HEK293 (cell line): ENCODE data around the gene NOC2L.

Source experiments
- CTCF ChIA-PET: fragments of 350-600 bp; formaldehyde crosslinking; extraction: SDS; loops from one replicate; lab custom pipeline; 2021; ENCODE audit warnings: antibody characterized with exemption; lab: Yijun Ruan, JAX
- POLR2A ChIA-PET: fragments of 300-600 bp; formaldehyde crosslinking; extraction: SDS; loops from one replicate; lab custom pipeline; 2020; ENCODE audit warnings: antibody characterized with exemption, inconsistent platforms; lab: Yijun Ruan, JAX
- H3K27ac ChIP-seq: fragments of 200-500 bp; sonication (Bioruptor generic); 2 replicates; pipeline ENCODE4 v1.5.1; 2014; ENCODE audit warnings: low read depth, low read length, control low read depth, inconsistent platforms; ENCODE audit errors: extremely low read depth
- H3K36me3 ChIP-seq, 2 experiments: fragments of 200-500 bp in 1 of 2; sonication (Bioruptor generic) in 1 of 2; 1 replicate in 1 of 2; 2 replicates in 1 of 2; pipeline ENCODE4 v1.5.1; 2014 to 2017; ENCODE audit warnings: inconsistent platforms in 2 of 2, low read length in 2 of 2; ENCODE audit not compliant: control insufficient read depth in 2 of 2, insufficient read depth in 1 of 2
- H3K4me1 ChIP-seq: fragments of 200-500 bp; sonication (Bioruptor generic); 2 replicates; pipeline ENCODE4 v1.5.1; 2014; ENCODE audit warnings: mild to moderate bottlenecking, low read length, inconsistent platforms; ENCODE audit not compliant: control insufficient read depth, insufficient read depth
- H3K4me3 ChIP-seq: 2 replicates; pipeline ENCODE4 v1.5.1; 2011; ENCODE audit warnings: low read depth, mild to moderate bottlenecking, control low read depth, low read length, moderate library complexity
- H3K9me3 ChIP-seq: fragments of 200-500 bp; sonication (Bioruptor generic); 2 replicates; pipeline ENCODE4 v1.5.1; 2014; ENCODE audit warnings: low read depth, low read length, inconsistent platforms; ENCODE audit not compliant: control insufficient read depth, insufficient read depth
- BCL11A ChIP-seq: fragments of 450-650 bp; formaldehyde crosslinking; IDR thresholded peaks from 2 replicates; pipeline ENCODE4 v1.5.1; 2016; ENCODE audit warnings: low read depth, missing biosample characterization, missing genetic modification characterization
- GLIS2 ChIP-seq: fragments of 450-650 bp; formaldehyde crosslinking; IDR thresholded peaks from 2 replicates; pipeline ENCODE4 v1.5.1; 2016; ENCODE audit warnings: missing biosample characterization, missing genetic modification characterization
- KLF1 ChIP-seq: fragments of 450-650 bp; formaldehyde crosslinking; IDR thresholded peaks from 2 replicates; pipeline ENCODE4 v1.5.1; 2016; ENCODE audit warnings: missing biosample characterization, missing genetic modification characterization
- ZBTB7A ChIP-seq: fragments of 450-650 bp; formaldehyde crosslinking; IDR thresholded peaks from 2 replicates; pipeline ENCODE4 v1.5.1; 2016; ENCODE audit warnings: low read depth, missing biosample characterization, missing genetic modification characterization
- ZFHX2 ChIP-seq: fragments of 450-650 bp; formaldehyde crosslinking; conservative IDR thresholded peaks from 2 replicates; pipeline ENCODE4 v1.5.1; 2016; ENCODE audit warnings: missing biosample characterization, missing genetic modification characterization
- ZFP41 ChIP-seq: fragments of 450-650 bp; formaldehyde crosslinking; IDR thresholded peaks from 2 replicates; pipeline ENCODE4 v1.5.1; 2016; ENCODE audit warnings: missing biosample characterization, missing genetic modification characterization, borderline replicate concordance
- ZNF184 ChIP-seq: fragments of 450-650 bp; IDR thresholded peaks from 2 replicates; pipeline ENCODE4 v1.5.1; 2018; ENCODE audit warnings: missing biosample characterization, mild to moderate bottlenecking, missing genetic modification characterization
- ZNF19 ChIP-seq: fragments of 450-650 bp; formaldehyde crosslinking; IDR thresholded peaks from 2 replicates; pipeline ENCODE4; 2016; ENCODE audit warnings: missing biosample characterization, missing genetic modification characterization, low read depth
- ZNF423 ChIP-seq: fragments of 450-650 bp; formaldehyde crosslinking; IDR thresholded peaks from 2 replicates; pipeline ENCODE4 v1.5.1; 2016; ENCODE audit warnings: missing biosample characterization, missing genetic modification characterization
- ZNF426 ChIP-seq: fragments of 450-650 bp; formaldehyde crosslinking; IDR thresholded peaks from 2 replicates; pipeline ENCODE4 v1.5.1; 2017; ENCODE audit warnings: missing biosample characterization, missing genetic modification characterization, mild to moderate bottlenecking, inconsistent platforms, moderate library complexity
- ZNF514 ChIP-seq: fragments of 450-650 bp; formaldehyde crosslinking; IDR thresholded peaks from 2 replicates; pipeline ENCODE4 v1.5.1; 2016; ENCODE audit warnings: missing biosample characterization, missing genetic modification characterization
- ZNF521 ChIP-seq: fragments of 450-650 bp; formaldehyde crosslinking; IDR thresholded peaks from 2 replicates; pipeline ENCODE4 v1.5.1; 2017; ENCODE audit warnings: missing biosample characterization, mild to moderate bottlenecking, missing genetic modification characterization
- ZNF530 ChIP-seq: fragments of 450-650 bp; formaldehyde crosslinking; IDR thresholded peaks from 2 replicates; pipeline ENCODE4 v1.5.1; 2016; ENCODE audit warnings: low read depth, missing biosample characterization, missing genetic modification characterization
- ZNF549 ChIP-seq: fragments of 450-650 bp; IDR thresholded peaks from 2 replicates; pipeline ENCODE4 v1.5.1; 2018; ENCODE audit warnings: missing biosample characterization, missing genetic modification characterization, mild to moderate bottlenecking, inconsistent platforms, moderate library complexity
- ZNF558 ChIP-seq: fragments of 450-650 bp; formaldehyde crosslinking; IDR thresholded peaks from 2 replicates; pipeline ENCODE4 v1.5.1; 2016; ENCODE audit warnings: missing biosample characterization, missing genetic modification characterization
- ZNF585B ChIP-seq: fragments of 450-650 bp; formaldehyde crosslinking; IDR thresholded peaks from 2 replicates; pipeline ENCODE4 v1.5.1; 2016; ENCODE audit warnings: missing biosample characterization, missing genetic modification characterization
- ZNF76 ChIP-seq: fragments of 450-650 bp; formaldehyde crosslinking; IDR thresholded peaks from 2 replicates; pipeline ENCODE4; 2016; ENCODE audit warnings: low read depth, missing biosample characterization, missing genetic modification characterization, borderline replicate concordance
- ZNF785 ChIP-seq: fragments of 450-650 bp; formaldehyde crosslinking; IDR thresholded peaks from 2 replicates; pipeline ENCODE4 v1.5.1; 2016; ENCODE audit warnings: missing biosample characterization, missing genetic modification characterization
- ZNF830 ChIP-seq: fragments of 450-650 bp; IDR thresholded peaks from 2 replicates; pipeline ENCODE4 v1.5.0; 2018; ENCODE audit warnings: missing biosample characterization, missing genetic modification characterization, low read depth, mild to moderate bottlenecking, moderate library complexity
- ZNF837 ChIP-seq: fragments of 450-650 bp; formaldehyde crosslinking; IDR thresholded peaks from 2 replicates; pipeline ENCODE4 v1.5.1; 2016; ENCODE audit warnings: missing biosample characterization, missing genetic modification characterization
- TF ChIP-seq, protein P1 (sequence below): fragments of 450-650 bp; formaldehyde crosslinking; IDR thresholded peaks from 2 replicates; pipeline ENCODE4 v1.5.1; 2016; ENCODE audit warnings: missing biosample characterization, missing genetic modification characterization
- TF ChIP-seq, protein P2 (sequence below): fragments of 450-650 bp; formaldehyde crosslinking; optimal IDR thresholded peaks from 2 replicates; pipeline ENCODE3; 2016; ENCODE audit warnings: missing biosample characterization, mild to moderate bottlenecking, missing genetic modification characterization
- TF ChIP-seq, protein P3 (sequence below): fragments of 450-650 bp; formaldehyde crosslinking; IDR thresholded peaks from 2 replicates; pipeline ENCODE4 v1.5.1; 2016; ENCODE audit warnings: missing biosample characterization, missing genetic modification characterization, low read depth

The NOC2L gene

DNA sequence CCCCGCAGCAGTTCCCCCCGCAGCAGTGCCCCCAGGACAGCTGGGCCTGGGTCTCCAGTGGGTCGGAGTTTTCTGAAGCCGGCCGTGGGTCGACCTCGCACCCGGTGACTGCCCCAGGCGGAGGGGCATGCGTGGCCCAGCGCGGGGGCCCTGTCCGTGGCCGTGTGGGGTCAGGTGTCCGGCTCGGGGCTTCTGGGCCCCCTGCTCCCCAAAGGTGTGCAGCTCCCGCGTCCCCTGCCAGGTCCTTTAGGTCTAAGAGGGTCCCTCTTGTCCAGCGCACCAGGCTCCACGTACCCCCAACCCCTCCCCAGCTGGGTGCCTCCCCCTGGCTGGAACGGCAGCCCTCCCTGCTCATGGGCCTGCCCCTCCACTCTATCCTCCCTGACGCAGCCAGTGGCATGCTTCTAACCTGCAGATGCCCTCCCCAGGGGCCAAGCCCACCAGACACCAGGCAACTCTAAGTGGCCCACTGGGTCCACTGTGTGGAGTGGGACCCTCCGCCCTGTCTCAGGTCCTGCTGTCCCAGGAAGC, 46.8 kb upstream of the NOC2L start:
- POLR2A ChIA-PET: no interaction called here
- CTCF ChIA-PET: interaction anchor here (1.0 to 1.2 kb wide), 2 partner anchors 9 to 58 kb away, joined by 4 to 5 read pairs; no protein-coding TSS in a partner anchor
- H3K4me1 ChIP-seq: no peaks in the 10 kb centered on the region
- TF ChIP-seq ZBTB7A (peak; percentile 36; the same call in 1 of the 2 replicates), ZNF830 (no peak), ZNF530 (tag by site-specific recombination) (no peak), ZFP41 (no peak), GLIS2 (tag by site-specific recombination) (peak; percentile 47)
- TF ChIP-seq, protein P1, sequence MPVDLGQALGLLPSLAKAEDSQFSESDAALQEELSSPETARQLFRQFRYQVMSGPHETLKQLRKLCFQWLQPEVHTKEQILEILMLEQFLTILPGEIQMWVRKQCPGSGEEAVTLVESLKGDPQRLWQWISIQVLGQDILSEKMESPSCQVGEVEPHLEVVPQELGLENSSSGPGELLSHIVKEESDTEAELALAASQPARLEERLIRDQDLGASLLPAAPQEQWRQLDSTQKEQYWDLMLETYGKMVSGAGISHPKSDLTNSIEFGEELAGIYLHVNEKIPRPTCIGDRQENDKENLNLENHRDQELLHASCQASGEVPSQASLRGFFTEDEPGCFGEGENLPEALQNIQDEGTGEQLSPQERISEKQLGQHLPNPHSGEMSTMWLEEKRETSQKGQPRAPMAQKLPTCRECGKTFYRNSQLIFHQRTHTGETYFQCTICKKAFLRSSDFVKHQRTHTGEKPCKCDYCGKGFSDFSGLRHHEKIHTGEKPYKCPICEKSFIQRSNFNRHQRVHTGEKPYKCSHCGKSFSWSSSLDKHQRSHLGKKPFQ (tag by site-specific recombination): no peak
- no peak overlapping the region for H3K4me3 ChIP-seq
- peaks cover 3 to 19% of the 10 kb centered on the region in 2 experiments; a peak in 2 of 3 replicates for H3K36me3 ChIP-seq
- H3K27ac ChIP-seq: no peak overlapping the region
- H3K9me3 ChIP-seq: no peaks in the 10 kb centered on the region

DNA sequence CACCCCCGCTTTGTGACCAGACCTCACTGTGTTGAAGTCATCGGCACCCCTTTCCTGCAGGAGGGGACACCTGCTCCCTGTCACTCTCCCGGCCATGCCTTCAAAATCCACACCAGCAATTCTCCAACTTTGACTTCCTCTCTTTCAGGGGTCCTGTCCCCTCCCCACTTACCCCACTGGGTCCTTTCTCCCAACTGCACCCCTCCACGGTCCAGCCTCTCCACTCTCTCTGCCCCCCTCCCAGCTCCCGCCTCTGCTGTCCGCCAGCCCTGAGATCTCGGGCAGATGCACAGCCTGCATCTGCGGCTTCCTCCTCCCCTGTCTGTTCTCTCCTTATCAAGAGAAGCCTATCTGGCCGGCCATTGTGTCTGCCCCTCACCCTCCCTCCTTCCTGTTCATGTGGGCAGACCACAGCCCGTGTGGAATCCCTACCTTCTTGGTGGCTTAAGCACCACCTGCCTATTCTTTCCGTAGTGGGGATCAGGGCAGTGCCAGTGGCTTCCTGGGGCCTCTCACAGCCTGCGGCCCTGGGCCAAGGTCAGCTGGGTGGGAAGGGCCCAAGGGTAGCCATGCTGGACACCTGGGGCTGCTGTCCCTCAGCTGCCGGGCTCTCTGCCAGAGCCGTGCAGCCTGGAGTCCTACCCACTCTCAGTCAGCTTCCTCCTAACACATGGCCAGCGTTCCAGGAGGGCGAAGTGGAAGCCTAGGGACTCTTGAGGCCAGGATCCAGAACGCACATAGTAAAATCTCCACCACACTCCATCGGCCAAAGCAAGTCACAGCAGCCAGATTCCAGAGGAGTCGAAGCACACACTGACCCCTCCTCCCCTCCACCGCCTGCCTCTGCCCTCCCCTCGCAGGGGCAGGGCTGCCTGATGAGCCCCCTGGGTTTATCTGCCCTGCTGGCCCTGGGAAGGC, 46.0 kb upstream of the NOC2L start:
- Histone ChIP-seq H3K9me3 (no peaks in the 10 kb centered on the region), H3K36me3 (peaks cover 3 to 19% of the 10 kb centered on the region in 2 experiments; a peak in 2 of 3 replicates), H3K4me1 (no peaks in the 10 kb centered on the region), H3K4me3 (no peak overlapping the region), H3K27ac (no peak overlapping the region)
- POLR2A ChIA-PET: no interaction called here
- CTCF ChIA-PET: interaction anchor here (0.6 to 1.2 kb wide), 2 partner anchors 59 to 266 kb away, joined by 3 to 4 read pairs; no protein-coding TSS in a partner anchor
- TF ChIP-seq BCL11A (tag by site-specific recombination) (0 out of 2 replicates have a peak, but pooled peaks have one; percentile 6), ZNF184 (tag by site-specific recombination) (no peak), ZFHX2 (tag by site-specific recombination) (peak; percentile 53), ZNF558 (tag by site-specific recombination) (no peak), ZNF530 (tag by site-specific recombination) (no peak), ZNF514 (tag by site-specific recombination) (no peak), ZNF837 (tag by site-specific recombination) (no peak), ZNF76 (tag by site-specific recombination) (no peak), ZNF521 (tag by site-specific recombination) (no peak), ZNF423 (tag by site-specific recombination) (0 out of 2 replicates have a peak, but pooled peaks have one; percentile 13), ZNF19 (tag by site-specific recombination) (no peak), KLF1 (tag by site-specific recombination) (peak; percentile 5; the same call in 1 of the 2 replicates), ZNF785 (tag by site-specific recombination) (no peak), ZNF549 (tag by site-specific recombination) (no peak), ZNF426 (tag by site-specific recombination) (no peak), ZNF585B (tag by site-specific recombination) (no peak)
- TF ChIP-seq, protein P2, sequence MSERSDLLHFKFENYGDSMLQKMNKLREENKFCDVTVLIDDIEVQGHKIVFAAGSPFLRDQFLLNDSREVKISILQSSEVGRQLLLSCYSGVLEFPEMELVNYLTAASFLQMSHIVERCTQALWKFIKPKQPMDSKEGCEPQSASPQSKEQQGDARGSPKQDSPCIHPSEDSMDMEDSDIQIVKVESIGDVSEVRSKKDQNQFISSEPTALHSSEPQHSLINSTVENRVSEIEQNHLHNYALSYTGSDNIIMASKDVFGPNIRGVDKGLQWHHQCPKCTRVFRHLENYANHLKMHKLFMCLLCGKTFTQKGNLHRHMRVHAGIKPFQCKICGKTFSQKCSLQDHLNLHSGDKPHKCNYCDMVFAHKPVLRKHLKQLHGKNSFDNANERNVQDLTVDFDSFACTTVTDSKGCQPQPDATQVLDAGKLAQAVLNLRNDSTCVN (tag by site-specific recombination): peak; percentile 7
- TF ChIP-seq, protein P3, sequence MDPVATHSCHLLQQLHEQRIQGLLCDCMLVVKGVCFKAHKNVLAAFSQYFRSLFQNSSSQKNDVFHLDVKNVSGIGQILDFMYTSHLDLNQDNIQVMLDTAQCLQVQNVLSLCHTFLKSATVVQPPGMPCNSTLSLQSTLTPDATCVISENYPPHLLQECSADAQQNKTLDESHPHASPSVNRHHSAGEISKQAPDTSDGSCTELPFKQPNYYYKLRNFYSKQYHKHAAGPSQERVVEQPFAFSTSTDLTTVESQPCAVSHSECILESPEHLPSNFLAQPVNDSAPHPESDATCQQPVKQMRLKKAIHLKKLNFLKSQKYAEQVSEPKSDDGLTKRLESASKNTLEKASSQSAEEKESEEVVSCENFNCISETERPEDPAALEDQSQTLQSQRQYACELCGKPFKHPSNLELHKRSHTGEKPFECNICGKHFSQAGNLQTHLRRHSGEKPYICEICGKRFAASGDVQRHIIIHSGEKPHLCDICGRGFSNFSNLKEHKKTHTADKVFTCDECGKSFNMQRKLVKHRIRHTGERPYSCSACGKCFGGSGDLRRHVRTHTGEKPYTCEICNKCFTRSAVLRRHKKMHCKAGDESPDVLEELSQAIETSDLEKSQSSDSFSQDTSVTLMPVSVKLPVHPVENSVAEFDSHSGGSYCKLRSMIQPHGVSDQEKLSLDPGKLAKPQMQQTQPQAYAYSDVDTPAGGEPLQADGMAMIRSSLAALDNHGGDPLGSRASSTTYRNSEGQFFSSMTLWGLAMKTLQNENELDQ (tag by site-specific recombination): no peak
